Stimulated activated CD4-positive, alpha-beta T cell treated with anti-CD3 and anti-CD28 coated beads, TNF-alpha, amount 100 ng/mL, for 4 hours (primary cell): Measurements from ENCODE around the gene GRID1.
"Not testable (repeated sequence)": the region's sequence is repeated elsewhere in the genome, so short reads cannot be mapped to it uniquely, and the experiment has no call there.

Experiments used
- DNase-seq, 3 experiments: peaks; one replicate each; pipeline ENCODE4 v3.0.0-alpha.2; 2020; ENCODE audit warnings: low read depth in 3 of 3

Gene GRID1

GRCh38 chr10:86391986-86392722 lies 25.6 kb upstream of the GRID1 start:
- DNase-seq, result no peak

- no peak for DNase-seq
Observed at GRCh38 chr10:86391236-86391840, 24.7 kb upstream of the GRID1 start.

GRCh38 chr10:86390337-86391120 lies 23.9 kb upstream of the GRID1 start:
- no peak for DNase-seq

GRCh38 chr10:86389441-86390193 lies 23.0 kb upstream of the GRID1 start:
- no peak for DNase-seq

- DNase-seq, result not testable (repeated sequence)
Observed at GRCh38 chr10:86389109-86389440, 22.5 kb upstream of the GRID1 start.

GRCh38 chr10:86388119-86388704 lies 21.6 kb upstream of the GRID1 start:
- no peak for DNase-seq

GRCh38 chr10:86387178-86387794 lies 20.7 kb upstream of the GRID1 start:
- DNase-seq, result no peak

- DNase-seq, result no peak
Observed at GRCh38 chr10:86385806-86386205, 19.2 kb upstream of the GRID1 start.

- no peak for DNase-seq
Observed at GRCh38 chr10:86377797-86378146, 11.2 kb upstream of the GRID1 start.

- peak; percentile 67 to 84 (median 68) for DNase-seq
Observed at GRCh38 chr10:86376852-86377796, 10.5 kb upstream of the GRID1 start.

GRCh38 chr10:86376403-86376802 lies 9.8 kb upstream of the GRID1 start:
- DNase-seq, result no peak

GRCh38 chr10:86375204-86375603 lies 8.6 kb upstream of the GRID1 start:
- DNase-seq, result no peak

- no peak for DNase-seq
Observed at GRCh38 chr10:86374664-86375063, 8.1 kb upstream of the GRID1 start.

- no peak for DNase-seq
Observed at GRCh38 chr10:86373828-86374227, 7.2 kb upstream of the GRID1 start.

GRCh38 chr10:86373251-86373650 lies 6.7 kb upstream of the GRID1 start:
- DNase-seq, result no peak

- DNase-seq, result no peak
Observed at GRCh38 chr10:86372784-86373239, 6.2 kb upstream of the GRID1 start.

GRCh38 chr10:86372119-86372783 lies 5.7 kb upstream of the GRID1 start:
- no peak for DNase-seq

- DNase-seq, result no peak
Observed at GRCh38 chr10:86371691-86372090, 5.1 kb upstream of the GRID1 start.

- DNase-seq, result no peak
Observed at GRCh38 chr10:86371116-86371515, 4.5 kb upstream of the GRID1 start.
